Endodermal cell (in vitro differentiated cells): ENCODE data around the gene ICAM4. TPM values are rescaled to one million over a fixed set of nuclear protein-coding genes. Genes with fewer than 3 reads are reported as not detected.

ENCODE experiments used
- DNase-seq: peaks from one replicate; pipeline ENCODE4 v3.0.0-alpha.2; 2017
- H3K27ac ChIP-seq: 2 replicates; pipeline ENCODE4 v1.5.1; 2013; ENCODE audit warnings: mild to moderate bottlenecking, low read depth, low read length, moderate library complexity
- H3K27me3 ChIP-seq: 2 replicates; pipeline ENCODE4 v1.6.1; 2013; ENCODE audit warnings: mild to moderate bottlenecking, low read length, moderate library complexity; ENCODE audit not compliant: insufficient read depth, control insufficient read depth, poor library complexity, severe bottlenecking
- H3K36me3 ChIP-seq: 2 replicates; pipeline ENCODE4 v1.7.0; 2013; ENCODE audit warnings: mild to moderate bottlenecking, low read length, moderate library complexity; ENCODE audit not compliant: control insufficient read depth, insufficient read depth
- H3K4me1 ChIP-seq: one replicate; pipeline ENCODE4 v1.7.0; 2013; ENCODE audit warnings: low read length; ENCODE audit not compliant: control insufficient read depth, insufficient read depth
- H3K4me3 ChIP-seq: 2 replicates; pipeline ENCODE4 v1.5.1; 2013; ENCODE audit warnings: mild to moderate bottlenecking, low read length, moderate library complexity
- H3K9ac ChIP-seq: 2 replicates; pipeline ENCODE4 v1.6.1; 2013; ENCODE audit warnings: mild to moderate bottlenecking, low read length, moderate library complexity; ENCODE audit not compliant: poor library complexity, severe bottlenecking; ENCODE audit errors: extremely low read depth
- H3K9me3 ChIP-seq: 2 replicates; pipeline ENCODE4 v1.6.1; 2013; ENCODE audit warnings: mild to moderate bottlenecking, low read length, moderate library complexity; ENCODE audit not compliant: control insufficient read depth
- H3K27ac Mint-ChIP-seq: 2 replicates; pipeline ENCODE4 v1.8.0; 2020; ENCODE audit warnings: mixed read lengths
- H3K27me3 Mint-ChIP-seq: 2 replicates; pipeline ENCODE4 v1.8.0; 2021; ENCODE audit warnings: mild to moderate bottlenecking, mixed read lengths; ENCODE audit not compliant: insufficient read depth
- H3K36me3 Mint-ChIP-seq: 2 replicates; pipeline ENCODE4 v1.8.0; 2020; ENCODE audit warnings: low read depth, mixed read lengths
- H3K4me1 Mint-ChIP-seq: 2 replicates; pipeline ENCODE4 v1.8.0; 2020; ENCODE audit warnings: mixed read lengths
- H3K4me3 Mint-ChIP-seq: 2 replicates; pipeline ENCODE4 v1.8.0; 2020; ENCODE audit warnings: mild to moderate bottlenecking, moderate library complexity, mixed read lengths
- H3K9me3 Mint-ChIP-seq: 2 replicates; pipeline ENCODE4 v1.8.0; 2020; ENCODE audit warnings: mild to moderate bottlenecking, mixed read lengths
- CTCF ChIP-seq: fragments of 200-600 bp; sonication (generic); conservative IDR thresholded peaks from 2 replicates; pipeline ENCODE4 v1.5.0; 2021; ENCODE audit warnings: antibody characterized with exemption, mild to moderate bottlenecking
- WGBS, 2 experiments: methylation state at CpG; one replicate each; pipeline versions ENCODE4 v1.1.5 to v1.1.7; 2013; ENCODE audit warnings: missing lambda C conversion rate in 2 of 2, mixed read lengths in 1 of 2; ENCODE audit not compliant: insufficient coverage in 1 of 2, insufficient read length in 1 of 2; 5-methylcytosine and 5-hydroxymethylcytosine counted together
- total RNA-seq, 2 donors: library from RNA; stranded (reverse); fragmentation: NEBNext Ultra II Directional in 1 of 2; extraction: Animal tissue kit (Norgen Biotek cat#: 25700) in 1 of 2; gene quantifications; 2 replicates in 1 of 2; 3 replicates in 1 of 2; pipeline ENCODE4 v1.2.1, GENCODE V29; 2021

ICAM4 gene
- total RNA-seq, 2 donors from 2014 or later = 0.44 TPM; not detected in 1

DNA sequence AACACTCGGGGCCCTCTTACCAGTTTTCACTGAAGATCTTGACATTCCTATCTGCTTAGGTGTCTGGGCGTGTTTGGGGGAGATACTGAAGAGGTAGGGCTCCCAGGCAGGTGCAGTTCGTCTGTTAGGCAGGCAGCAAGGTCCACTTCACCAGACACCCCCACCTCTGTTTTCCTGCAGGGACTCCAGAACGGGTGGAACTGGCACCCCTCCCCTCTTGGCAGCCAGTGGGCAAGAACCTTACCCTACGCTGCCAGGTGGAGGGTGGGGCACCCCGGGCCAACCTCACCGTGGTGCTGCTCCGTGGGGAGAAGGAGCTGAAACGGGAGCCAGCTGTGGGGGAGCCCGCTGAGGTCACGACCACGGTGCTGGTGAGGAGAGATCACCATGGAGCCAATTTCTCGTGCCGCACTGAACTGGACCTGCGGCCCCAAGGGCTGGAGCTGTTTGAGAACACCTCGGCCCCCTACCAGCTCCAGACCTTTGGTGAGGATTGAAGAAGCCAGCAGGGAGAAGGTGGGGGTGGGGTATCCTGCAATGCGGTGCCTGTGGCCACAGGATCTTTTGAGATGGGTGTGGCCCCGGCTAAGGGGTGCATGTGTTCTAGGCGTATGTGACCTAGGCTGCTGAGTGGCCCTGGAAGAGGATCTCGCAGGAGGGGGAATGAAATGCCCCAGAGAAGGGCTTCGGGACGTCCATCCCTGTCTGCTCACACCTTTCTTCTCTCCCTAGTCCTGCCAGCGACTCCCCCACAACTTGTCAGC is 3.3 kb upstream of the ICAM4 start:
- 83 to 86% methylated on average over 13 to 23 of the region's 23 CpGs for WGBS, 2 experiments
- no peak overlapping the region for H3K9ac ChIP-seq
- H3K4me3 Mint-ChIP-seq = no peak overlapping the region
- no peaks in the 10 kb centered on the region for H3K36me3 ChIP-seq
- no peak overlapping the region for H3K27ac Mint-ChIP-seq
- TF ChIP-seq CTCF = no peak
- DNase-seq = no peak
- H3K4me3 ChIP-seq = no peak overlapping the region
- H3K4me1 ChIP-seq = no peaks in the 10 kb centered on the region
- H3K27me3 Mint-ChIP-seq = peaks cover 39% of the 10 kb centered on the region
- H3K27ac ChIP-seq = no peak overlapping the region
- H3K9me3 ChIP-seq = no peaks in the 10 kb centered on the region
- peaks cover 33% of the 10 kb centered on the region for H3K27me3 ChIP-seq
- peaks cover 2% of the 10 kb centered on the region for H3K9me3 Mint-ChIP-seq
- no peaks in the 10 kb centered on the region for H3K4me1 Mint-ChIP-seq
- H3K36me3 Mint-ChIP-seq = no peaks in the 10 kb centered on the region

GRCh38 chr19:10284065-10284959 is 2.4 kb upstream of the ICAM4 start:
- Mint-ChIP-seq H3K9me3 (peaks cover 2% of the 10 kb centered on the region), H3K27ac (no peak overlapping the region), H3K4me1 (no peaks in the 10 kb centered on the region), H3K4me3 (no peak overlapping the region), H3K36me3 (no peaks in the 10 kb centered on the region), H3K27me3 (peaks cover 46% of the 10 kb centered on the region)
- H3K4me1 ChIP-seq = no peaks in the 10 kb centered on the region
- TF ChIP-seq CTCF = no peak
- WGBS, 2 experiments = 91 to 93% methylated on average over 24 to 34 of the region's 34 CpGs
- no peak overlapping the region for H3K9ac ChIP-seq
- no peak for DNase-seq
- no peak overlapping the region for H3K4me3 ChIP-seq
- H3K27ac ChIP-seq = no peak overlapping the region
- peaks cover 42% of the 10 kb centered on the region for H3K27me3 ChIP-seq
- no peaks in the 10 kb centered on the region for H3K36me3 ChIP-seq
- no peaks in the 10 kb centered on the region for H3K9me3 ChIP-seq

GRCh38 chr19:10284960-10285278 is 1.8 kb upstream of the ICAM4 start:
- Mint-ChIP-seq H3K9me3 (peaks cover 2% of the 10 kb centered on the region), H3K27me3 (peaks cover 50% of the 10 kb centered on the region), H3K36me3 (no peaks in the 10 kb centered on the region), H3K4me1 (no peaks in the 10 kb centered on the region), H3K4me3 (no peak overlapping the region), H3K27ac (no peak overlapping the region)
- no peak overlapping the region for H3K27ac ChIP-seq
- no peaks in the 10 kb centered on the region for H3K4me1 ChIP-seq
- H3K9ac ChIP-seq = no peak overlapping the region
- H3K9me3 ChIP-seq = no peaks in the 10 kb centered on the region
- peaks cover 48% of the 10 kb centered on the region for H3K27me3 ChIP-seq
- no peak for TF ChIP-seq CTCF
- no peaks in the 10 kb centered on the region for H3K36me3 ChIP-seq
- H3K4me3 ChIP-seq = no peak overlapping the region
- no peak for DNase-seq
- WGBS, 2 experiments = 94 to 97% methylated on average over 13 of the region's 13 CpGs
